ENCODE data around the gene ATP9B. TPM values are rescaled to one million over a fixed set of nuclear protein-coding genes. Genes with fewer than 3 reads are reported as not detected.
A peak's percentile ranks its signal among the peaks of the same experiment; 100 is the strongest.

The ATP9B gene
- total RNA-seq, 1 experiment from 2014 or later, result 17.8 TPM

- TF ChIP-seq ZFX (IDR thresholded peaks at IDR 0.05) (no peak), EGR1 (IDR thresholded peaks at IDR 0.05; ENCODE audit: low read depth) (no peak), ZNF274 (IDR thresholded peaks at IDR 0.05; ENCODE audit: low read depth, low read length) (no peak), MAX (IDR thresholded peaks at IDR 0.05) (no peak)
Observed at GRCh38 chr18:79397830-79398761, 328.9 kb downstream of the ATP9B start (continued).

- no peak for TF ChIP-seq SRF (IDR thresholded peaks at IDR 0.05; ENCODE audit: low read depth)
- no peak for TF ChIP-seq ZFX (IDR thresholded peaks at IDR 0.05)
- TF ChIP-seq RAD21 (IDR thresholded peaks at IDR 0.05; ENCODE audit: low read depth), result no peak
- TF ChIP-seq MAX (IDR thresholded peaks at IDR 0.05), result no peak
- TF ChIP-seq, protein P1, sequence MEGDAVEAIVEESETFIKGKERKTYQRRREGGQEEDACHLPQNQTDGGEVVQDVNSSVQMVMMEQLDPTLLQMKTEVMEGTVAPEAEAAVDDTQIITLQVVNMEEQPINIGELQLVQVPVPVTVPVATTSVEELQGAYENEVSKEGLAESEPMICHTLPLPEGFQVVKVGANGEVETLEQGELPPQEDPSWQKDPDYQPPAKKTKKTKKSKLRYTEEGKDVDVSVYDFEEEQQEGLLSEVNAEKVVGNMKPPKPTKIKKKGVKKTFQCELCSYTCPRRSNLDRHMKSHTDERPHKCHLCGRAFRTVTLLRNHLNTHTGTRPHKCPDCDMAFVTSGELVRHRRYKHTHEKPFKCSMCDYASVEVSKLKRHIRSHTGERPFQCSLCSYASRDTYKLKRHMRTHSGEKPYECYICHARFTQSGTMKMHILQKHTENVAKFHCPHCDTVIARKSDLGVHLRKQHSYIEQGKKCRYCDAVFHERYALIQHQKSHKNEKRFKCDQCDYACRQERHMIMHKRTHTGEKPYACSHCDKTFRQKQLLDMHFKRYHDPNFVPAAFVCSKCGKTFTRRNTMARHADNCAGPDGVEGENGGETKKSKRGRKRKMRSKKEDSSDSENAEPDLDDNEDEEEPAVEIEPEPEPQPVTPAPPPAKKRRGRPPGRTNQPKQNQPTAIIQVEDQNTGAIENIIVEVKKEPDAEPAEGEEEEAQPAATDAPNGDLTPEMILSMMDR (IDR thresholded peaks at IDR 0.05 in 2 of 3, conservative IDR thresholded peaks at IDR 0.05 in 1 of 3; ENCODE audit: borderline replicate concordance in 1 of 3, insufficient read depth in 1 of 3, low read depth in 2 of 3, low read length in 2 of 3), result no peak
- no peak for TF ChIP-seq SIN3A (IDR thresholded peaks at IDR 0.05; ENCODE audit: low read depth)
- no peak for TF ChIP-seq SP1 (IDR thresholded peaks at IDR 0.05; ENCODE audit: low read depth)
- no peak for TF ChIP-seq EZH2 (IDR thresholded peaks at IDR 0.05)
- no peak for TF ChIP-seq CBX3 (IDR thresholded peaks at IDR 0.05; ENCODE audit: low read depth)
- TF ChIP-seq, protein P2, sequence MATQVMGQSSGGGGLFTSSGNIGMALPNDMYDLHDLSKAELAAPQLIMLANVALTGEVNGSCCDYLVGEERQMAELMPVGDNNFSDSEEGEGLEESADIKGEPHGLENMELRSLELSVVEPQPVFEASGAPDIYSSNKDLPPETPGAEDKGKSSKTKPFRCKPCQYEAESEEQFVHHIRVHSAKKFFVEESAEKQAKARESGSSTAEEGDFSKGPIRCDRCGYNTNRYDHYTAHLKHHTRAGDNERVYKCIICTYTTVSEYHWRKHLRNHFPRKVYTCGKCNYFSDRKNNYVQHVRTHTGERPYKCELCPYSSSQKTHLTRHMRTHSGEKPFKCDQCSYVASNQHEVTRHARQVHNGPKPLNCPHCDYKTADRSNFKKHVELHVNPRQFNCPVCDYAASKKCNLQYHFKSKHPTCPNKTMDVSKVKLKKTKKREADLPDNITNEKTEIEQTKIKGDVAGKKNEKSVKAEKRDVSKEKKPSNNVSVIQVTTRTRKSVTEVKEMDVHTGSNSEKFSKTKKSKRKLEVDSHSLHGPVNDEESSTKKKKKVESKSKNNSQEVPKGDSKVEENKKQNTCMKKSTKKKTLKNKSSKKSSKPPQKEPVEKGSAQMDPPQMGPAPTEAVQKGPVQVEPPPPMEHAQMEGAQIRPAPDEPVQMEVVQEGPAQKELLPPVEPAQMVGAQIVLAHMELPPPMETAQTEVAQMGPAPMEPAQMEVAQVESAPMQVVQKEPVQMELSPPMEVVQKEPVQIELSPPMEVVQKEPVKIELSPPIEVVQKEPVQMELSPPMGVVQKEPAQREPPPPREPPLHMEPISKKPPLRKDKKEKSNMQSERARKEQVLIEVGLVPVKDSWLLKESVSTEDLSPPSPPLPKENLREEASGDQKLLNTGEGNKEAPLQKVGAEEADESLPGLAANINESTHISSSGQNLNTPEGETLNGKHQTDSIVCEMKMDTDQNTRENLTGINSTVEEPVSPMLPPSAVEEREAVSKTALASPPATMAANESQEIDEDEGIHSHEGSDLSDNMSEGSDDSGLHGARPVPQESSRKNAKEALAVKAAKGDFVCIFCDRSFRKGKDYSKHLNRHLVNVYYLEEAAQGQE (IDR thresholded peaks at IDR 0.05; ENCODE audit: low read depth), result no peak
- no peak for TF ChIP-seq FOSL1 (IDR thresholded peaks at IDR 0.05; ENCODE audit: low read depth)
- TF ChIP-seq ZNF274 (IDR thresholded peaks at IDR 0.05; ENCODE audit: low read depth, low read length), result no peak
- TF ChIP-seq YY1 (IDR thresholded peaks at IDR 0.05; ENCODE audit: extremely low read depth, insufficient replicate concordance, low read depth, low read length), result no peak
- CTCF ChIA-PET, result no interaction called here
- no peak for ATAC-seq
Observed at GRCh38 chr18:79399275-79400081, 330.3 kb downstream of the ATP9B start.

More at GRCh38 chr18:79399275-79400081, 330.3 kb downstream of the ATP9B start:
- Histone ChIP-seq H3K9ac (ENCODE audit: low read length) (0 out of 2 replicates have a peak overlapping the region, but pooled peaks have one; percentile 25), H3K4me2 (ENCODE audit: low read length) (peak overlapping the region; percentile 56), H4K20me1 (ENCODE audit: insufficient read depth) (no peaks in the 10 kb centered on the region), H3K27ac (ENCODE audit: low read depth, low read length) (peak overlapping the region; percentile 8; the same call in 1 of the 2 replicates), H3K36me3 (ENCODE audit: control insufficient read depth in 1 of 2, insufficient read depth in 2 of 2, low read length in 2 of 2) (no peaks in the 10 kb centered on the region), H2AFZ (ENCODE audit: low read depth, low read length, poor library complexity, severe bottlenecking) (no peak overlapping the region), H3K27me3 (ENCODE audit: insufficient read depth, low read length) (no peaks in the 10 kb centered on the region), H3K9me3 (ENCODE audit: control insufficient read depth in 1 of 2, insufficient read depth in 1 of 2, low read depth in 1 of 2, low read length in 2 of 2) (no peaks in the 10 kb centered on the region), H3K4me1 (ENCODE audit: control insufficient read depth in 1 of 2, insufficient read depth in 2 of 2, low read length in 2 of 2) (peaks cover 13 to 27% of the 10 kb centered on the region in 2 experiments; a peak in 3 of 4 replicates), H3K4me3 (replicated peaks in 1 of 2; ENCODE audit: low read depth in 1 of 2, low read length in 2 of 2) (peak overlapping the region; percentile 11 to 66; a peak in 2 of 4 replicates), H3K79me2 (ENCODE audit: insufficient read depth, low read length) (peaks cover 24% of the 10 kb centered on the region), H3K9me2 (ENCODE audit: insufficient read depth) (no peaks in the 10 kb centered on the region)
- BruUV-seq (replicated peaks), result no TSS peak
- ChIA-PET POLR2A (no interaction called here), RAD21 (ENCODE audit: low non-redundant PET in 1 of 2, low total read pairs in 2 of 2, uncharacterized antibody in 2 of 2, unreplicated experiment in 2 of 2) (no interaction called here)
- no peak for DNase-seq (ENCODE audit: low read depth, low spot score)
- intact Hi-C loops (cut with micrococcal nuclease), result no loop called here

Data from HCT116 (cell line).